H9 (cell line): ENCODE measurements around the gene CCR7. TPM values are rescaled to one million over a fixed set of nuclear protein-coding genes. Genes with fewer than 3 reads are reported as not detected.

Experiments
- DNase-seq: peaks from one replicate; pipeline ENCODE4 v3.0.0-alpha.2; 2017
- H2AFZ ChIP-seq: one replicate; pipeline ENCODE4 v1.6.1; 2013; ENCODE audit warnings: mild to moderate bottlenecking, low read length, control low read depth, moderate library complexity
- H2AK5ac ChIP-seq: 2 replicates; pipeline ENCODE4 v1.6.1; 2013; ENCODE audit warnings: low read length, control low read depth, mixed read lengths; ENCODE audit not compliant: insufficient read length
- H2BK120ac ChIP-seq: one replicate; pipeline ENCODE4 v1.6.1; 2013; ENCODE audit warnings: low read depth, mild to moderate bottlenecking, low read length, control low read depth, inconsistent platforms; ENCODE audit not compliant: poor library complexity, severe bottlenecking
- H2BK12ac ChIP-seq: 2 replicates; pipeline ENCODE4 v1.6.1; 2013; ENCODE audit warnings: low read length, control low read depth, mixed read lengths, low read depth; ENCODE audit not compliant: insufficient read length
- H2BK15ac ChIP-seq: 2 replicates; pipeline ENCODE4 v1.6.1; 2013; ENCODE audit warnings: low read depth, low read length, control low read depth
- H2BK20ac ChIP-seq: one replicate; pipeline ENCODE4 v1.6.1; 2013; ENCODE audit warnings: low read depth, mild to moderate bottlenecking, low read length, control low read depth, inconsistent platforms; ENCODE audit not compliant: poor library complexity, severe bottlenecking
- H2BK5ac ChIP-seq: 2 replicates; pipeline ENCODE4 v1.6.1; 2013; ENCODE audit warnings: low read length, control low read depth, mixed read lengths; ENCODE audit not compliant: insufficient read length
- H3K14ac ChIP-seq: 2 replicates; pipeline ENCODE4 v1.6.1; 2013; ENCODE audit warnings: low read length, control low read depth; ENCODE audit not compliant: insufficient read depth
- H3K18ac ChIP-seq: 2 replicates; pipeline ENCODE4 v1.6.1; 2013; ENCODE audit warnings: low read depth, mild to moderate bottlenecking, mixed read lengths, low read length, control low read depth; ENCODE audit not compliant: insufficient read length
- H3K23ac ChIP-seq: 2 replicates; pipeline ENCODE4 v1.6.1; 2013; ENCODE audit warnings: low read length, control low read depth, mixed read lengths, low read depth; ENCODE audit not compliant: insufficient read length
- H3K23me2 ChIP-seq: 2 replicates; pipeline ENCODE4 v1.6.1; 2013; ENCODE audit warnings: low read depth, mild to moderate bottlenecking, mixed read lengths, low read length, control low read depth; ENCODE audit not compliant: insufficient read length, poor library complexity, severe bottlenecking
- H3K27ac ChIP-seq: 2 replicates; pipeline ENCODE4 v1.5.1; 2013; ENCODE audit warnings: low read length, control low read depth, mixed read lengths, low read depth; ENCODE audit not compliant: insufficient read length
- H3K27me3 ChIP-seq: 2 replicates; pipeline ENCODE4 v1.6.1; 2013; ENCODE audit warnings: low read length, control low read depth, inconsistent platforms; ENCODE audit not compliant: insufficient read depth
- H3K4ac ChIP-seq: 2 replicates; pipeline ENCODE4 v1.6.1; 2013; ENCODE audit warnings: low read depth, mild to moderate bottlenecking, control low read depth, inconsistent platforms, low read length, moderate library complexity
- H3K4me1 ChIP-seq: 2 replicates; pipeline ENCODE4 v1.6.1; 2013; ENCODE audit warnings: low read length, control low read depth, inconsistent platforms; ENCODE audit not compliant: insufficient read depth
- H3K4me2 ChIP-seq: 2 replicates; pipeline ENCODE4 v1.6.1; 2013; ENCODE audit warnings: low read length, control low read depth, mixed read lengths; ENCODE audit not compliant: insufficient read length, insufficient read depth
- H3K56ac ChIP-seq: 2 replicates; pipeline ENCODE4 v1.6.1; 2013; ENCODE audit warnings: low read depth, mild to moderate bottlenecking, mixed read lengths, low read length, control low read depth; ENCODE audit not compliant: insufficient read length
- H3K79me1 ChIP-seq: 2 replicates; pipeline ENCODE4 v1.6.1; 2013; ENCODE audit warnings: low read depth, mild to moderate bottlenecking, moderate library complexity, low read length, control low read depth, inconsistent platforms; ENCODE audit not compliant: insufficient read depth, poor library complexity, severe bottlenecking
- H3K79me2 ChIP-seq: 2 replicates; pipeline ENCODE4 v1.6.1; 2013; ENCODE audit warnings: low read length, control low read depth, inconsistent platforms; ENCODE audit not compliant: insufficient read depth
- H3K9ac ChIP-seq: 2 replicates; pipeline ENCODE4 v1.6.1; 2013; ENCODE audit warnings: low read length, control low read depth, mixed read lengths; ENCODE audit not compliant: insufficient read length; ENCODE audit errors: extremely low read depth
- H3K9me3 ChIP-seq: one replicate; pipeline ENCODE4 v1.6.1; 2013; ENCODE audit warnings: low read depth, low read length, inconsistent platforms; ENCODE audit not compliant: control insufficient read depth
- H3T11ph ChIP-seq: one replicate; pipeline ENCODE4 v1.6.1; 2013; ENCODE audit warnings: mild to moderate bottlenecking, low read length, control low read depth, inconsistent platforms
- H4K20me1 ChIP-seq: one replicate; pipeline ENCODE4 v1.6.1; 2013; ENCODE audit not compliant: control insufficient read depth, insufficient read length, insufficient read depth
- H4K5ac ChIP-seq: 2 replicates; pipeline ENCODE4 v1.6.1; 2013; ENCODE audit warnings: low read depth, mild to moderate bottlenecking, mixed read lengths, low read length, control low read depth; ENCODE audit not compliant: insufficient read length
- H4K8ac ChIP-seq: replicated peaks from 2 replicates; pipeline ENCODE4 v1.6.1; 2013; ENCODE audit warnings: low read length, control low read depth, mixed read lengths, low read depth; ENCODE audit not compliant: insufficient read length
- H4K91ac ChIP-seq: 2 replicates; pipeline ENCODE4 v1.6.1; 2013; ENCODE audit warnings: low read depth, mild to moderate bottlenecking, moderate library complexity, mixed read lengths, low read length, control low read depth; ENCODE audit not compliant: insufficient read length
- H3K27ac Mint-ChIP-seq, 3 experiments: 2 replicates in 2 of 3; 3 replicates in 1 of 3; pipeline ENCODE4 v1.8.0; 2020 to 2021; ENCODE audit warnings: mixed read lengths in 3 of 3, mild to moderate bottlenecking in 1 of 3, moderate library complexity in 1 of 3
- H3K27me3 Mint-ChIP-seq: 2 replicates; pipeline ENCODE4 v1.8.0; 2021; ENCODE audit warnings: low read depth, mild to moderate bottlenecking, moderate library complexity, mixed read lengths
- H3K36me3 Mint-ChIP-seq, 3 experiments: 2 replicates in 2 of 3; 3 replicates in 1 of 3; pipeline ENCODE4 v1.8.0; 2020 to 2021; ENCODE audit warnings: low read depth in 3 of 3, mixed read lengths in 3 of 3; ENCODE audit not compliant: insufficient read depth in 1 of 3
- H3K4me1 Mint-ChIP-seq, 2 experiments: 2 replicates each; pipeline ENCODE4 v1.8.0; 2020; ENCODE audit warnings: mixed read lengths in 2 of 2
- H3K4me3 Mint-ChIP-seq, 2 experiments: 2 replicates in 1 of 2; 3 replicates in 1 of 2; pipeline ENCODE4 v1.8.0; 2020 to 2021; ENCODE audit warnings: mild to moderate bottlenecking in 2 of 2, mixed read lengths in 2 of 2, moderate library complexity in 1 of 2
- H3K9me3 Mint-ChIP-seq, 2 experiments: 2 replicates in 1 of 2; 3 replicates in 1 of 2; pipeline ENCODE4 v1.8.0; 2020; ENCODE audit warnings: mild to moderate bottlenecking in 2 of 2, mixed read lengths in 2 of 2, moderate library complexity in 1 of 2
- CTCF ChIP-seq: fragments of 200-600 bp; sonication (generic); conservative IDR thresholded peaks from 3 replicates; pipeline ENCODE4 v1.8.0; 2021; ENCODE audit warnings: antibody characterized with exemption, mild to moderate bottlenecking
- WGBS: extraction: QIAGEN DNeasy Blood & Tissue Kit; methylation state at CpG from one replicate; pipeline ENCODE4 v1.1.7; 2013; ENCODE audit warnings: missing lambda C conversion rate, low lambda C conversion rate, mixed read lengths; ENCODE audit not compliant: insufficient read length; ENCODE audit errors: extremely low coverage; 5-methylcytosine and 5-hydroxymethylcytosine counted together
- total RNA-seq: library from RNA; stranded (reverse); gene quantifications from 2 replicates; pipeline ENCODE4 v1.2.1, GENCODE V29; 2021

The CCR7 gene
- total RNA-seq, 1 experiment from 2014 or later = 0.31 TPM

GRCh38 chr17:40522961-40523310, 42.3 kb downstream of the CCR7 start:
- Histone ChIP-seq H3T11ph (no peak overlapping the region), H3K4me1 (peaks cover 4% of the 10 kb centered on the region; the same call in 1 of the 2 replicates), H3K56ac (no peak overlapping the region), H3K4me2 (no peak overlapping the region), H3K27ac (no peak overlapping the region), H4K5ac (no peak overlapping the region), H3K4ac (no peak overlapping the region), H4K91ac (no peak overlapping the region), H3K9ac (no peak overlapping the region), H2BK5ac (no peak overlapping the region), H2AK5ac (no peak overlapping the region), H3K18ac (no peak overlapping the region), H3K9me3 (no peaks in the 10 kb centered on the region), H4K8ac (no peak overlapping the region), H2BK12ac (no peak overlapping the region), H3K79me1 (no peaks in the 10 kb centered on the region), H3K27me3 (no peaks in the 10 kb centered on the region; the same call in 1 of the 2 replicates), H2BK15ac (no peak overlapping the region), H3K79me2 (no peaks in the 10 kb centered on the region), H2BK120ac (no peak overlapping the region), H4K20me1 (no peaks in the 10 kb centered on the region), H3K14ac (no peak overlapping the region), H3K23me2 (no peaks in the 10 kb centered on the region), H2AFZ (no peak overlapping the region), H2BK20ac (no peak overlapping the region), H3K23ac (no peak overlapping the region)
- peaks cover 9 to 23% of the 10 kb centered on the region in 2 experiments for H3K4me1 Mint-ChIP-seq
- DNase-seq = no peak
- H3K36me3 Mint-ChIP-seq = peaks cover 4 to 7% (median 5%) of the 10 kb centered on the region in 3 experiments; a peak in 6 of 7 replicates
- TF ChIP-seq CTCF = no peak
- H3K27ac Mint-ChIP-seq = no peak overlapping the region
- peaks cover 5% of the 10 kb centered on the region for H3K27me3 Mint-ChIP-seq
- no peak overlapping the region for H3K4me3 Mint-ChIP-seq
- H3K9me3 Mint-ChIP-seq = peaks cover 9 to 11% of the 10 kb centered on the region in 2 experiments
- WGBS = no CpG with 5 or more reads among the region's 5 CpGs
